HAP-1 (cell line): ENCODE measurements around the gene COMMD10.

Experiments used
- DNase-seq, 2 experiments: peaks; one replicate each; pipeline ENCODE4 v3.0.0-alpha.2; 2016 to 2020; ENCODE audit warnings: low spot score in 2 of 2
- H3K27me3 ChIP-seq: fragments of 250-450 bp; sonication (Bioruptor Pico); 2 replicates; pipeline ENCODE4 v1.5.1; 2020; ENCODE audit warnings: low read depth, mild to moderate bottlenecking, moderate library complexity
- H3K36me3 ChIP-seq: fragments of 250-450 bp; sonication (Bioruptor Pico); replicated peaks from 2 replicates; pipeline ENCODE4 v1.5.1; 2020; ENCODE audit warnings: mild to moderate bottlenecking
- H3K4me1 ChIP-seq: fragments of 250-450 bp; sonication (Bioruptor Pico); 2 replicates; pipeline ENCODE4 v1.5.1; 2020; ENCODE audit warnings: mild to moderate bottlenecking
- H3K4me3 ChIP-seq: fragments of 250-450 bp; sonication (Bioruptor Pico); 2 replicates; pipeline ENCODE4 v1.5.1; 2020; ENCODE audit warnings: mild to moderate bottlenecking, moderate library complexity
- H3K9me3 ChIP-seq: fragments of 250-450 bp; sonication (Bioruptor Pico); 2 replicates; pipeline ENCODE4 v1.5.1; 2020; ENCODE audit warnings: mild to moderate bottlenecking, moderate library complexity
- in situ Hi-C: fragments of 300-500 bp; cut with MboI; formaldehyde crosslinking; loops from 3 replicates; pipeline ENCODE4 v1.14.3; 2020; ENCODE audit warnings: low sequenced_read_pairs, inconsistent platforms, mixed read lengths

The COMMD10 gene

DNA sequence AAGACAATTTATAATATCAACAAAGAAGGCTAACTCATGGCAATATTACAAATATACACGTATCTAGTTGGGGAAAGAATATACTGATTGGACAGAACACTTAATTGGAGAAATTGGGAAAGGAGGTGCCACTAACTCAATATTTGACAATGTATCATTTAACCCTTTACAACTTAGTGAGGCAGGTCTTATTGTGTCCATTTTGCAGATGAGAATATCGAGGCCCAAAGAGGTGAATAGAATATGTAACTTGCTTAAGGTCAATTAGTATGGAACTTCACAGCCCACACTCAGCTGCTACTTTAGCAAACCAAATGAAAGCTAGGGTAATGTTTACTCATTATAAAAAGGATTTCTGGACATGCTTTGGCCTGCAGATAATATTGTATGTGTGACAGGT lies 46.2 kb downstream of the COMMD10 start:
- DNase-seq = no peak
- in situ Hi-C loops = no loop called here
- H3K36me3 ChIP-seq = no peaks in the 10 kb centered on the region
- H3K9me3 ChIP-seq = no peaks in the 10 kb centered on the region
- H3K4me1 ChIP-seq = no peaks in the 10 kb centered on the region
- no peaks in the 10 kb centered on the region for H3K27me3 ChIP-seq
- H3K4me3 ChIP-seq = no peak overlapping the region

- in situ Hi-C loops = no loop called here
These were observed 48.5 kb downstream of the COMMD10 start for GRCh38 chr5:116133281-116133680.

DNA sequence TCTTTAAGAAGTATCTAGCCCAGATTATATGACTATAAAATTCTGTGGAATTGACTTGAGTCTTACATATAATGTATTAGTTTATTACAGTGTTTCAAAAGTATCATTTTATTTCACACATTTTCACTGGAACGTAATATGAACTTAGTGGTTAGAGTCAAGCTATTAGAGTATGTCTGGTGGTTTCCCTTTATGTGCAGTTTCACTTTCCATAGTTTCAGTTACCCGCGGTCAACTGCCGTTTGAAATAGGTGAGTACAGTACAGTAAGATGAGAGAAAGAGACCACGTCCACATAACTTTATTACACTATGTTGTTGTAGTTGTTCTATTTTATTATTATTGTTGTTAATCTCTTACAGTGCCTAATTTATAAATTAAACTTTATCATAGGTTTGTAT lies 50.5 kb downstream of the COMMD10 start:
- H3K4me1 ChIP-seq = no peaks in the 10 kb centered on the region
- no peak overlapping the region for H3K4me3 ChIP-seq
- no peak for DNase-seq
- H3K27me3 ChIP-seq = no peaks in the 10 kb centered on the region
- no peaks in the 10 kb centered on the region for H3K36me3 ChIP-seq
- in situ Hi-C loops = no loop called here
- no peaks in the 10 kb centered on the region for H3K9me3 ChIP-seq

More at GRCh38 chr5:116133281-116133680, 48.5 kb downstream of the COMMD10 start:
- no peak for DNase-seq
- Histone ChIP-seq H3K9me3 (no peaks in the 10 kb centered on the region), H3K4me3 (no peak overlapping the region), H3K27me3 (no peaks in the 10 kb centered on the region), H3K36me3 (no peaks in the 10 kb centered on the region), H3K4me1 (no peaks in the 10 kb centered on the region)

DNA sequence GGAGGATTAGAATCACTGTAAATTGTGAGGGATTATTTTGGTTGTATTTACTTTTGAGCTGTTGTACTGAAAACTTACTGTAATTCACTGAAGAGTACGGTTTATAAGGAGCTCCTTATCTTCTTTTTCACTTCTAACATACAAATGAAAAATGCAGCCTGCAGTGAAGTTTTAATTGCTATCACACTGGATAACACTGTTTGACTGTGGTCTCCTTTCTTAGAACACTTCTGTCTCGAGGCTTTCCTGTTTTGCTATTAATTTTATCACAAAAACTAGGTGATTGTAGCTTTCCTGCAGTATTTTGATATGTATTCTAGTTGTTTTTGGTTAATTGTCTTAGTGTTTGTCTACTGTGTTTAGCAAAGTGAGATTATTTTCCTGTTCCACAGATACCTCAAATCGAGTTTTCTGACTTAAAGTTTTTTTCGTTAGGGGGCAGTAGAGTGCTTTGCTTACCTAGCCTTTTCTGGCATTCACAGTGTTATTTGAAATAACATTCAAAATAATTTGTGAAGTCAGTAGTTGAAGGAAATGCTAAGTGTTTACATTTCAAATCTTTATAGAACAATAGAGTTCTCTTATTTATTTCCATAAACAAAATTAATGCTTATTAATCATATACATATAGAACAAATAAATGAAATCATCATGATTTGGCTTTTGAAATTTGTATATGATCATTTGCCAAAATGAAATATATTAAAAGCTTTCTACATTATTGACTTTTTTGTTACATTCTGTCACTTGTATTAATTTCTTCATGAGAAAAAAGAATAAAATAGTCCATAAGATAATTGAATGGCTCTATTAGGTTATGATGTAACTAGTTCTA lies 52.9 kb downstream of the COMMD10 start:
- Histone ChIP-seq H3K4me3 (no peak overlapping the region), H3K27me3 (no peaks in the 10 kb centered on the region), H3K9me3 (no peaks in the 10 kb centered on the region), H3K36me3 (no peaks in the 10 kb centered on the region), H3K4me1 (no peaks in the 10 kb centered on the region)
- peak in 1 of 2 experiments; percentile 64 for DNase-seq
- in situ Hi-C loops = no loop called here

DNA sequence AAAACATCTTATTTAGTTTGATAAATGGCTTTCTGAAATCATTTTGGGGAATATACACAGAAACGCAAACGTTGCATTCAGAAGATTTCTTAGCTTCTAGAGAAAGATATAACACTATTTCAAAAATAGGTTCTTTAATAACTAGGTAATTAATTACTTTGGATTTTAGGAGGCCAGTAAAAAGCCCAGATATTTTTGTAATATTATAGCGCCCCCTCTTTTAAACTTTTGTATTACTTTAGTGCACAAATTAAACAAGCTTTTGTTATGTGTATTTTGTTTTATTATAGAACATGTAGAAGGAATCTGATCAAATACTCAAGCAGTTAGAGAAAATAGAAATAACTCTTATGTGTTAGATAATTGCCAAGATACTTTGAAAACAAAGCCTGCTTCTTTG lies 57.7 kb downstream of the COMMD10 start:
- no peak for DNase-seq
- H3K4me1 ChIP-seq = no peaks in the 10 kb centered on the region
- in situ Hi-C loops = no loop called here
- H3K4me3 ChIP-seq = no peak overlapping the region
- no peaks in the 10 kb centered on the region for H3K27me3 ChIP-seq
- H3K36me3 ChIP-seq = no peaks in the 10 kb centered on the region
- no peaks in the 10 kb centered on the region for H3K9me3 ChIP-seq

DNA sequence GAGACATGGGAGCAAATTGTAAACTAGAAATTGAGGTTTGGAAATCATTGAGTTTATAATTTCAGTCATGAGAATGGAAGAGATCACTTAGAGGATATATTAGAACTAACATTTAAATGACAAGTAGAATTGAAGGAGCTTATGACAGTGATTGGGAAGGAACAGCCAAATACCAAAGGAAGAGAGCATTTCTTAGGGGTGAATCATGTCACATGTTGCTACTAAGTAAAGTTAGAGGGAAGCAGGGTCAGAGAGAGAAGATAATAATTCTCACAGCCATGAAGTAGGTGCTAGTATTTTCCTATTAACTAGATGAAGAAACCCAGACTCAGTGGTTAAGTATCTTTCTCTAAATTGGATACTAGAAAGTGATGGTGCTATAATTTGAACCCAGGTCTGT lies 59.3 kb downstream of the COMMD10 start:
- H3K4me3 ChIP-seq = no peak overlapping the region
- no peaks in the 10 kb centered on the region for H3K36me3 ChIP-seq
- H3K27me3 ChIP-seq = no peaks in the 10 kb centered on the region
- H3K9me3 ChIP-seq = no peaks in the 10 kb centered on the region
- H3K4me1 ChIP-seq = no peaks in the 10 kb centered on the region
- DNase-seq = no peak
- in situ Hi-C loops = no loop called here

DNA sequence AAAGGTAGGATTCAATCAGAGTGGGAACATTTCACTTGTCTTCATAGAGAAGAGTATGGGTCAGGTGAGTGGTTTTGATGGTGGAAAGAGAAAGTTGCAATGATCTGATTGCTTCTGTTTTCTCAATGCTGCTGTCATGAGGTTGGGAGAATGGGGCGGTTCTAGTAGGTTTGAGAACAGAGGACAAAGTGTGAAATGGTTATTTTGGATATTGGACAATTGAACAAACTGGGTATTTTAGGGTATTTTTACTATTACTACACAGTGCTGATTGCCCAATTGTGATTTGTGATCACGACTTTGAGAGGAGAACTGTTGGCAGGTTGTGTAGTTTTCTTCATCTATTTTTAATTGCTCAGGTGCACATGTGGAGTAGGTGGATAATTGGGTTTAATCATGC lies 60.2 kb downstream of the COMMD10 start:
- DNase-seq = no peak
- H3K27me3 ChIP-seq = no peaks in the 10 kb centered on the region
- in situ Hi-C loops = no loop called here
- no peaks in the 10 kb centered on the region for H3K36me3 ChIP-seq
- H3K9me3 ChIP-seq = no peaks in the 10 kb centered on the region
- H3K4me1 ChIP-seq = no peaks in the 10 kb centered on the region
- no peak overlapping the region for H3K4me3 ChIP-seq

DNA sequence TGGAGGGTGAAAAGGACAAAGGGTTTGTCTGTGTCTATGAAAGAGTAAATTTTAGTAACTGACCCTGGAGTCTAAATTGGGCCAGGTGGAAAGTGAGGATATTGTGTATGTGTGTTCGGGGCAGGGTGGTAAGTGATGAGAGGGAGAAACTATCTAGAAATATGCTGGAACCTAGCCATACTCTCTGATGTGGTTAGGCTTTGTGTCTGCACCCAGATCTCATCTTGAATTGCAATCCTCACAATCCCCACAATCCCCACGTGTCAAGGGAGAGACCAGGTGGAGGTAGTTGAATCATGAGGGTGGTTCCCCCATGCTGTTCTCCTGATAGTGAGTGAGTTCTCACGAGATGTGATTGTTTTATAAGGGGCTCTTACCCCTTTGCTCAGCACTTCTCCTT lies 60.6 kb downstream of the COMMD10 start:
- DNase-seq = no peak
- Histone ChIP-seq H3K27me3 (no peaks in the 10 kb centered on the region), H3K36me3 (no peaks in the 10 kb centered on the region), H3K4me3 (no peak overlapping the region), H3K4me1 (no peaks in the 10 kb centered on the region), H3K9me3 (no peaks in the 10 kb centered on the region)
- in situ Hi-C loops = no loop called here

- DNase-seq = no peak
- in situ Hi-C loops = no loop called here
- H3K4me1 ChIP-seq = no peaks in the 10 kb centered on the region
These were observed 67.3 kb downstream of the COMMD10 start for GRCh38 chr5:116152169-116152568.

GRCh38 chr5:116153687-116154174 lies 68.9 kb downstream of the COMMD10 start:
- Histone ChIP-seq H3K27me3 (no peaks in the 10 kb centered on the region), H3K4me1 (no peaks in the 10 kb centered on the region), H3K36me3 (no peaks in the 10 kb centered on the region), H3K9me3 (no peaks in the 10 kb centered on the region), H3K4me3 (no peak overlapping the region)
- DNase-seq = no peak
- in situ Hi-C loops = no loop called here

More at GRCh38 chr5:116152169-116152568, 67.3 kb downstream of the COMMD10 start:
- no peaks in the 10 kb centered on the region for H3K27me3 ChIP-seq
- H3K4me3 ChIP-seq = no peak overlapping the region
- no peaks in the 10 kb centered on the region for H3K9me3 ChIP-seq
- H3K36me3 ChIP-seq = no peaks in the 10 kb centered on the region

DNA sequence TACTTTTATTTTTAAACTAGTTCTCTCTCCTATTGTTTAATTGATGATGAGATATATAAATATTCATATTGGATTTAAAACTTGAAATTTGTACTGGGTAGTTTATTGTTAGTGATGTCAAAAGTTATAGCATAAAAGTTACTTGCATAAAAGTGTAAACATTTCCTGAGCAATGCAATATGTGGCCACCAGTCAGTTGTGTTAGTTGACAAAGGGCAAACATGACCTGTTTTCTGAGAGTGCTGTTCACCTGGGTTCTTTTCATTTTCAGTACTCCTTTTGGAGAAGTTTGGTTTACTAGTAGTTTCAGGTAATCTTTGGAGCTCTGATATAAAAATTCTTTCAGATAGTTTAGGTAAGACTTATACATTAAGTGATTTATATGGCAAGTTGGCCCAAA lies 69.4 kb downstream of the COMMD10 start:
- no peak for DNase-seq
- no peaks in the 10 kb centered on the region for H3K9me3 ChIP-seq
- H3K36me3 ChIP-seq = no peaks in the 10 kb centered on the region
- H3K27me3 ChIP-seq = no peaks in the 10 kb centered on the region
- in situ Hi-C loops = no loop called here
- no peaks in the 10 kb centered on the region for H3K4me1 ChIP-seq
- H3K4me3 ChIP-seq = no peak overlapping the region

DNA sequence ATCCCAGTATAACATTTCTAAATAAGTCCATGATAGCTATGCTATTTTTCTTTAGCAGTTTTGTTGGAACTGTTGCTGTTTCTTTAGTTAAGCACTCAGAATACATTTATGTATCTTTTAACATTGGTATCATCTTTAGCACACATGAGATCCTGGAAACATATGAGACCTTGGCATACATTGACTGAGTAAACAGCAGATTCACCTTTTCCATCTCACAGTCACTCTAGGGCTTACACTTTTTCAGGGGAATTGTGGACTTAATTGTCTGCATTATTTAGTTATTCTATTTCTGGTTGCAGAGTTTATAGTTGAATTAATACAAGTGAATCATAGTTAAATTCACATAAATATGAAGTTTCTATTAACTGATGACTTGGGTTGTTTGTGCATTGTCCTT lies 70.1 kb downstream of the COMMD10 start:
- Histone ChIP-seq H3K4me1 (no peaks in the 10 kb centered on the region), H3K9me3 (no peaks in the 10 kb centered on the region), H3K36me3 (no peaks in the 10 kb centered on the region), H3K27me3 (no peaks in the 10 kb centered on the region), H3K4me3 (no peak overlapping the region)
- DNase-seq = no peak
- in situ Hi-C loops = no loop called here

DNA sequence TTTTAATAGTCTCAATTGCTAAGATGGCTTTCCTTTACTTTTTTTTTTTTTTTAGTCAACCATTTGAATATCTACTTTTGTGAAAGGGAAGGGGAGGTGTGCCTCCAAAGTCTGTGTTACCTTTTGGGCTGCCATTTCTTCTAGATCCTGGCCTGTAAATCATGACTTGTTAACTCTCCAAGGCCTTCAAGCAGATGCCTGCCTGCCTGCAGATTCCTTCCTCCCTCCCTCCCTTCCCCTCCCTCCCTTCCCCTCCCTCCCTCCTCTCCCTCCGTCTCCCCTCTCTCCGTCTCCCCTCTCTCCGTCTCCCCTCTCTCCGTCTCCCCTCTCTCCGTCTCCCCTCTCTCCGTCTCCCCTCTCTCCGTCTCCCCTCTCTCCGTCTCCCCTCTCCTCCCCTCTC lies 73.1 kb downstream of the COMMD10 start:
- Histone ChIP-seq H3K4me1 (no peaks in the 10 kb centered on the region), H3K36me3 (no peaks in the 10 kb centered on the region), H3K9me3 (no peaks in the 10 kb centered on the region), H3K4me3 (no peak overlapping the region), H3K27me3 (no peaks in the 10 kb centered on the region)
- in situ Hi-C loops = no loop called here
- no peak for DNase-seq

DNA sequence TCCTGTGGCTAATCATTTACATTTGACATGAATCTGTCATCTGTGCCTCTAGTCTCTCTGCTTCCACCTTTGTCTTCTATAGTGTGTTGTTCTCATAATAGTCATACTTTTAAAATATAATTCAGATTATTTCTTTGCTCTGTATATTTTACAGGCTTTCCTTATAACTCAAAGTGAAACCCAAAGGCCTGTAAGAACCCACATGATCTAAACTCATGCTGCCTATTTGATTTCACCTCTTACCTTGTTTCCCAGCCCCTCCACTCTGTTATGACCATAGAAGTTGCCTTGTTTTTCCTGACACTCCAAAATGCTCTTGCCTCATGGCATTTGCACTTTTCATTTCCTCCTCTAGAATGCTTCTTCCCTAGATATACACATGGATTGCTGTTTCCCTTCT lies 74.2 kb downstream of the COMMD10 start:
- Histone ChIP-seq H3K4me3 (no peak overlapping the region), H3K4me1 (no peaks in the 10 kb centered on the region), H3K36me3 (no peaks in the 10 kb centered on the region), H3K27me3 (no peaks in the 10 kb centered on the region), H3K9me3 (no peaks in the 10 kb centered on the region)
- in situ Hi-C loops = no loop called here
- no peak for DNase-seq

- no peaks in the 10 kb centered on the region for H3K27me3 ChIP-seq
- H3K4me1 ChIP-seq = no peaks in the 10 kb centered on the region
- no peaks in the 10 kb centered on the region for H3K36me3 ChIP-seq
- H3K4me3 ChIP-seq = no peak overlapping the region
- DNase-seq = no peak
- no peaks in the 10 kb centered on the region for H3K9me3 ChIP-seq
- in situ Hi-C loops = no loop called here
These were observed 89.3 kb downstream of the COMMD10 start for GRCh38 chr5:116174111-116174510.
